OCI-LY7 (cell line): Measurements from ENCODE around the gene PCED1B. TPM values are rescaled to one million over a fixed set of nuclear protein-coding genes. Genes with fewer than 3 reads are reported as not detected.

ENCODE experiments used
- BruUV-seq: library from RNA; stranded (reverse); fragments of 400-500 nt; replicated peaks from 2 replicates; lab custom pipeline; 2021; lab: Mats Ljungman, UMichigan
- CTCF ChIA-PET: fragments of 300-600 bp; sonication (Branson Sonifier 250); formaldehyde crosslinking; loops from one replicate; lab custom pipeline; 2022; ENCODE audit warnings: antibody characterized with exemption; ENCODE audit not compliant: unreplicated experiment; lab: Charles Lee
- POLR2A ChIA-PET: fragments of 300-600 bp; sonication (Branson Sonifier 250); formaldehyde crosslinking; loops from one replicate; lab custom pipeline; 2022; ENCODE audit warnings: antibody characterized with exemption; lab: Charles Lee
- DNase-seq: peaks from one replicate; pipeline ENCODE4 v3.0.0-alpha.2; 2015; ENCODE audit warnings: low spot score
- H2AFZ ChIP-seq: fragments of 200-600 bp; sonication (generic), shearing (Covaris generic); 2 replicates; pipeline ENCODE4 v1.6.1; 2014; ENCODE audit warnings: mild to moderate bottlenecking, antibody characterized with exemption, low read length, moderate library complexity
- H3K27ac ChIP-seq: fragments of 200-600 bp; sonication (generic); 2 replicates; pipeline ENCODE4 v1.5.1; 2014; ENCODE audit warnings: mixed run types, low read depth, mild to moderate bottlenecking, moderate library complexity, low read length, inconsistent platforms; ENCODE audit not compliant: poor library complexity, severe bottlenecking
- H3K36me3 ChIP-seq: fragments of 200-600 bp; sonication (generic); 2 replicates; pipeline ENCODE4 v1.6.1; 2014; ENCODE audit warnings: mild to moderate bottlenecking, antibody characterized with exemption, low read length, moderate library complexity, mixed read lengths; ENCODE audit not compliant: insufficient read depth
- H3K4me1 ChIP-seq: fragments of 200-600 bp; sonication (generic); 2 replicates; pipeline ENCODE4 v1.5.1; 2014; ENCODE audit warnings: mild to moderate bottlenecking, low read length; ENCODE audit not compliant: insufficient read depth, poor library complexity, severe bottlenecking
- H3K4me2 ChIP-seq: fragments of 200-600 bp; sonication (generic); 2 replicates; pipeline ENCODE4 v1.6.1; 2014; ENCODE audit warnings: mild to moderate bottlenecking, low read length
- H3K4me3 ChIP-seq: fragments of 200-600 bp; sonication (generic); 2 replicates; pipeline ENCODE4 v1.5.1; 2014; ENCODE audit warnings: mild to moderate bottlenecking, low read depth, low read length; ENCODE audit not compliant: poor library complexity, severe bottlenecking
- H3K79me2 ChIP-seq: fragments of 200-600 bp; sonication (generic); 2 replicates; pipeline ENCODE4 v1.6.1; 2016; ENCODE audit warnings: low read depth, mild to moderate bottlenecking, low read length, moderate library complexity, mixed read lengths; ENCODE audit not compliant: insufficient read depth
- H3K9me2 ChIP-seq: fragments of 200-600 bp; sonication (generic); 2 replicates; pipeline ENCODE4 v1.6.1; 2016; ENCODE audit warnings: mild to moderate bottlenecking, low read length, mixed read lengths; ENCODE audit not compliant: insufficient read depth
- H3K9me3 ChIP-seq: fragments of 200-600 bp; sonication (generic); 2 replicates; pipeline ENCODE4 v1.6.1; 2014; ENCODE audit warnings: mild to moderate bottlenecking, mixed run types, low read length, mixed read lengths
- H4K20me1 ChIP-seq: fragments of 200-600 bp; sonication (generic); 2 replicates; pipeline ENCODE4 v1.6.1; 2014; ENCODE audit warnings: mild to moderate bottlenecking, antibody characterized with exemption, low read length, moderate library complexity, mixed read lengths; ENCODE audit not compliant: insufficient read depth
- CTCF ChIP-seq: fragments of 200-600 bp; sonication (generic); conservative IDR thresholded peaks from 2 replicates; pipeline ENCODE4 v1.5.1; 2014; ENCODE audit warnings: mild to moderate bottlenecking, antibody characterized with exemption, low read length, moderate library complexity, mixed read lengths
- EZH2phosphoT487 ChIP-seq: fragments of 200-600 bp; sonication (generic); IDR thresholded peaks from 2 replicates; pipeline ENCODE4 v1.6.1; 2018; ENCODE audit warnings: low read depth, borderline replicate concordance, mild to moderate bottlenecking, mixed run types, antibody characterized with exemption, low read length, moderate library complexity, mixed read lengths
- intact Hi-C: fragments of 100-400 bp; cut with micrococcal nuclease; formaldehyde crosslinking; loops from one replicate; pipeline ENCODE4 v1.10.0; 2022; ENCODE audit not compliant: unreplicated experiment
- total RNA-seq, 2 experiments: library from RNA; depleted of rRNA in 1 of 2; stranded (reverse); fragments of >200 nt in 1 of 2; shearing (Covaris generic) in 1 of 2; gene quantifications; 2 replicates each; pipeline ENCODE4 v1.2.3, GENCODE V29; 2014 to 2022

PCED1B gene
- total RNA-seq, 2 experiments from 2014 or later, result 8.4 to 24.3 TPM

GRCh38 chr12:47065546-47065945 lies 13.9 kb upstream of the PCED1B start:
- no peaks in the 10 kb centered on the region for H3K9me3 ChIP-seq
- no peak overlapping the region for H3K4me2 ChIP-seq
- ChIA-PET POLR2A (interaction anchor here (1.2 kb wide), 1 partner anchor 14 kb away, joined by 5 read pairs; the partner anchor contains the start of genes AMIGO2 and PCED1B), CTCF (no interaction called here)
- intact Hi-C loops, result no loop called here
- no peaks in the 10 kb centered on the region for H3K9me2 ChIP-seq
- no peaks in the 10 kb centered on the region for H3K79me2 ChIP-seq
- no peak overlapping the region for H2AFZ ChIP-seq
- H4K20me1 ChIP-seq, result no peaks in the 10 kb centered on the region
- no peak for DNase-seq
- H3K4me1 ChIP-seq, result no peaks in the 10 kb centered on the region
- H3K36me3 ChIP-seq, result no peaks in the 10 kb centered on the region
- no TSS peak for BruUV-seq
- no peak overlapping the region for H3K4me3 ChIP-seq
- TF ChIP-seq EZH2phosphoT487, result no peak
- TF ChIP-seq CTCF, result no peak
- no peak overlapping the region for H3K27ac ChIP-seq

GRCh38 chr12:47066278-47067025 lies 13.0 kb upstream of the PCED1B start:
- no TSS peak for BruUV-seq
- intact Hi-C loops, result no loop called here
- Histone ChIP-seq H3K4me1 (no peaks in the 10 kb centered on the region), H2AFZ (no peak overlapping the region), H3K79me2 (no peaks in the 10 kb centered on the region), H3K36me3 (no peaks in the 10 kb centered on the region), H3K4me3 (no peak overlapping the region), H4K20me1 (no peaks in the 10 kb centered on the region), H3K4me2 (no peak overlapping the region), H3K9me2 (no peaks in the 10 kb centered on the region), H3K9me3 (no peaks in the 10 kb centered on the region), H3K27ac (no peak overlapping the region)
- no peak for DNase-seq
- CTCF ChIA-PET, result no interaction called here
- TF ChIP-seq EZH2phosphoT487 (no peak), CTCF (no peak)
- POLR2A ChIA-PET, result interaction anchor here (1.2 kb wide), 1 partner anchor 13 kb away, joined by 5 read pairs; the partner anchor contains the start of genes AMIGO2 and PCED1B

- no peak for DNase-seq
- no peak for TF ChIP-seq EZH2phosphoT487
- no peak for TF ChIP-seq CTCF
- no peaks in the 10 kb centered on the region for H3K9me2 ChIP-seq
- POLR2A ChIA-PET, result no interaction called here
- CTCF ChIA-PET, result no interaction called here
- H3K27ac ChIP-seq, result no peak overlapping the region
- intact Hi-C loops, result no loop called here
- H2AFZ ChIP-seq, result no peak overlapping the region
- H3K4me3 ChIP-seq, result no peak overlapping the region
- no peak overlapping the region for H3K4me2 ChIP-seq
- no TSS peak for BruUV-seq
- H3K36me3 ChIP-seq, result no peaks in the 10 kb centered on the region
- no peaks in the 10 kb centered on the region for H3K79me2 ChIP-seq
- no peaks in the 10 kb centered on the region for H3K4me1 ChIP-seq
- H3K9me3 ChIP-seq, result no peaks in the 10 kb centered on the region
- no peaks in the 10 kb centered on the region for H4K20me1 ChIP-seq
These were observed 12.2 kb upstream of the PCED1B start for GRCh38 chr12:47067176-47067575.
